NCI-H2081 treated with DMSO at 0.1 percent for 48 hours (cell line): Measurements from ENCODE around the gene NOC4L.

Source experiments
- DNase-seq: peaks from one replicate; lab custom pipeline; 2025; lab: John Stamatoyannopoulos, UW

The NOC4L gene

DNA sequence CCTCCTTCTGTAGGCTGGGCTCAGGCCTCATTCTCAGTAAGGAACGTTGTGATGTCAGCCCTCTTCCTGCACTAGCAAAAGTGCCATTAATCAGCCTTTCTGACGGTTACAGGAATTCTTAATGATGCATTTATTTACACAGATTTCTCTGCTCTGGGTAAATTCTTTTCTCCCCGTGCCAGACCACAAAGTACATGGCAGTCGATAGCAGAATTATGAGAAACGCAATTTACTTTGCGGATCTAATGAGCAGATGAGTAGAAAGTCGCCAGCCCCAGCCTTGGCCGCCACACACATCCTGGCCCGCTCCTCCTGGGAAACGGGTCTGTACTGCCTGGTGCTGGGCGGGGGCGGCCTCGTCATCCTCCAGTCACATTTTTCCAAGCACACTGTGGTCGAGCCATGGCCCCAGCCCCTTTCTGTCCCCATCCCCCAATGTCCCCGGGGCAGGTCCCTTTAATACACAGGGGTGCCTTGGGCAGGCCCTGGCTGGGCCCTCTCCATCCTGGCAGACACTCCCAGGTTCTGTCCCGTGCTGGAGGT lies 25.9 kb downstream of the NOC4L start:
- DNase-seq = no peak

DNA sequence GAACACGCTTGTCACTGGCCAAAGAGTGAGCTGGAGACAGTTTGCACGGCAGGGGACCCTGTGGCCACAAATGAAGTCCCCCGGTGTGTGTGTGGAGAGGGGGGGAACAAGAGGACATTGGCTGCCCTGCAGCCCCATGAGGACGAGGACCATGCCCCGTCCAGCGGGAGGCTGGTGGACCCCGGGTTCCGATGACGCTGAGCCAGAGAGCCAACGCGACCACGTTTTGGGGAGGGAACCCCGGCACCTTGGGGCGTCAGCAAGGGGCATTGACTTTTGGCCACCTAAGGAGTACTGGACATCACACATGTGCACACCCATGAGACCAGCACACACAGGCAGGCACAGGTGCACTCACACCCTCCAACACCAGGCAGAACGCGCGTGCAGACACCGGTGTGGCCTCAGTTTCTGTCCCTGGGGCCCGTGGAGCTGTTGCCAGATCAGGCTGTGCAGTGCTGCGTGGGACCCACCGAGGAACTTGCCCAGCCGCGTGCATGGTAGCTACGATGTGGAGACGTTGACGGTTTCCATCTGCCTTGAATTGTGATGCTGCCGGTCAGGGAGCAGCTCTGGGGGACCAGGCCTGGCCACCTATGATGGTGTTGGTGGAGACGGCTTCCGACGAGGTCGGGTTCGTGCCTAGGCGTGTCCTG lies 26.5 kb downstream of the NOC4L start:
- no peak for DNase-seq

DNA sequence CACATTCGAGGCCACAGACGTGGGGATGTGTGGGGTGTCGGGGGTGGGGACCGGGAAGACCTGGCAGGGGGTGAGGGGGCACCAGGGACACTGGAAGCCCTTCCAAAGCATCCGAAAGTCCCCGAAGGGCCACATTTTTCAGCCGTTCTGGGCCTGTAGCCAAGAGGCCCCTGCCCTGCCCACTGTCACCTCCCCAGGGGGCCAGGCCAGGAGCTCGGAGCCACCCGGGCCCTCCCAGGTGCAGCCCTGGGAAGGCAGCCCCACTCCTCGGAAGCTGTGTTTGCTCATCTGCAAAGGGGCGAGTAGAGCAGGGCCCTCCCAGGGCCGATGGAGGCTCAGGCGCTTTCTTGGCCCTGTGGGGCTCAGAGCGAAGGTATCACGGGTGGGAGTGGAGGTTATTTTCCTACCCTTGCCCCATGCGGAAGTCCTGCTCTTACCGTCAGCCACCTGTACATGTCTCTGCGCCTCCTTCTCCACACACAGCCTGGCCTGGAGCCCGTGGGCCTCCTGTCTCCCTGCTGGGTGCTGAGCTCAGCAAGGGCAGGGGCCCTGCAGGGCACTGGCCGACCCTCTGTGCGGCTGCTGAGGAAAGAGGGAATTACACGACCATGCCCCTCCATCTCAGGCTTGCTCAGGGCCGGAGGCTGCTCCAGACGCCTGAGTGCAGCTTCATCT lies 27.2 kb downstream of the NOC4L start:
- DNase-seq = no peak

DNA sequence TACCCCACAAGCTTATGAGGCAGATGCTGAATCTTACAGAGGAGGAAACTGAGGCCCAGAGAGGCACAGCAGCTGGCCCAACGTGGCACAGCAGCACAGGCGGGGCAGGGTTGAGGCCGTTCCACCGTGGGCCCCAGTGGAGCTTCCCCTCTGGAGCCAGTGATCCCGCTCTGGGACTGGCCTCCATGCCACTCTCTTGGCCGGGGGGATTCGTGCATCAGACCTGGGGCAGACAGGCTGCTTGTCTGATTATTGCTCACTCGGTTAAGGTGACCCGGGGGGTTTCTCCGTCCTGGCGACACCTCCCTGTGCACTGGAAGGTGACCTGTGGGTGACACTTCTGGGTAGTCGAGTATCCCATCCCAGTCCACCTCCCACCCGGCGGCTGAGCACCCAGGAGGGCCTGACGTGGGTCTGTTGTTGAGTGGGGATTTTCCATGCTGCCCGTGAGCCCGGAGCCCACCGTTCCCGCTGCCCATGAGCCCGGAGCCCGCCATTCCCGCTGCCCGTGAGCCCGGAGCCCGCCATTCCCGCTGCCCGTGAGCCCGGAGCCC lies 27.8 kb downstream of the NOC4L start:
- DNase-seq = no peak

DNA sequence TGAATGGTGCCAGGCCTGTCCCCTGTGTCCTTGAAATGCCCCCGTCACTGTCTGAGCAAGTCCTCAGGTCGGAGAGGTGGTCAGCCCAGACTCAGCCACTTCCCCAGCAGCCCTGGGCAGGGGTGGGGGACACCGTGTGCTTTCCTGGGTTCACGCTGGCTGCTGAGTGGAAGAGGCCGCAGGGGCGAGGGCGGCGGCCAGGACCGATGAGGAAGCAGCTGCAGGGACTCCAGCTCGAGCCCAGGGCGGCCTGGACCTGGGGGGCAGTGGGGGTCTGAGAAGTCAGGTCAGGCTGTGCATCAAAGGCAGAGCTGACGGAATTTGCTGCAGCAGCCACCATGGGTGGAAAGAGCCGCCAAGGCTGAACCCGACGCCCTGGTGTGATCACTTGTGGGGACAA lies 28.4 kb downstream of the NOC4L start:
- DNase-seq = no peak

DNA sequence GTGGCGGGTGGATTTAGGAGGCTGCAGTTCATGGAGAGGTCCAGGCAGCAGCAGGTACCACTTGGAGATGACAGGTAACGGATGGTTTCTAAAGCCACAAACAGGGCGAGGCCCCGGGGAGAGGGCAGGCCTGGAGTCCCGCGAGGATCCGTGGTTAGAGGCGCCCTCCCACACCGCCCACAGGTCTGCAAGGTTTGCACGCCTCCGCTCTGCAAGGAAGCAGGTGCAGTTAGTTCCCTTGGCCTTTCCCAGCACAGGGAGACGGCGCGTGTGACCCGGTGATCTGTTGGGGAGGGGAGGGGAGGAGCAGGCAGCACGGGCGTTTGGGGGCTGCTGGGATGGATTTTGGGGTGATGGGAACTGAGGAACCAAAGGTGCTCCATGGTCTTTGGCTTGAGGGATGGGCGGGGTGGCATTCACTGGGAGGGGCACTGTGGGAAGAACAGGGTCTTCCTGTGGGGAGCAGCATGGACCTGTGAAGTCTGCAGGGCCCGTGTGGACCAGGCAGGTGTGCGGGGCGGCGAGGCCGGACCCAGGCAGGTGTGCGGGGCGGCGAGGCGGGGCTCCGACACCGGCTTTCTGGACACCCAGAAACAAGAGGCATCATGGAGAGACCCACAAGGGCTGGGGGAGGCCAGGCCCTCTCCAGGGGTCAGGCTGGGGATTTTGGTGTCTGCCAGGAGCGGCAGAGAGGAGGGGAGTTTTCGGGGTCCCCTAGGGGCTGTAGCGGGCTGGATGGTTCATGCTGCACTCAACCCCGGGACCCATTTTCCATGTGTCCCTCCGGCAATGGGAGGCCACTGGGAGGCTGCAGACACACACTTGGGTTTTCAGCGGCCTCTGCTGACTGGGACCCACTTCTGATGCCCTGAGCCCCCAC lies 29.1 kb downstream of the NOC4L start:
- no peak for DNase-seq

DNA sequence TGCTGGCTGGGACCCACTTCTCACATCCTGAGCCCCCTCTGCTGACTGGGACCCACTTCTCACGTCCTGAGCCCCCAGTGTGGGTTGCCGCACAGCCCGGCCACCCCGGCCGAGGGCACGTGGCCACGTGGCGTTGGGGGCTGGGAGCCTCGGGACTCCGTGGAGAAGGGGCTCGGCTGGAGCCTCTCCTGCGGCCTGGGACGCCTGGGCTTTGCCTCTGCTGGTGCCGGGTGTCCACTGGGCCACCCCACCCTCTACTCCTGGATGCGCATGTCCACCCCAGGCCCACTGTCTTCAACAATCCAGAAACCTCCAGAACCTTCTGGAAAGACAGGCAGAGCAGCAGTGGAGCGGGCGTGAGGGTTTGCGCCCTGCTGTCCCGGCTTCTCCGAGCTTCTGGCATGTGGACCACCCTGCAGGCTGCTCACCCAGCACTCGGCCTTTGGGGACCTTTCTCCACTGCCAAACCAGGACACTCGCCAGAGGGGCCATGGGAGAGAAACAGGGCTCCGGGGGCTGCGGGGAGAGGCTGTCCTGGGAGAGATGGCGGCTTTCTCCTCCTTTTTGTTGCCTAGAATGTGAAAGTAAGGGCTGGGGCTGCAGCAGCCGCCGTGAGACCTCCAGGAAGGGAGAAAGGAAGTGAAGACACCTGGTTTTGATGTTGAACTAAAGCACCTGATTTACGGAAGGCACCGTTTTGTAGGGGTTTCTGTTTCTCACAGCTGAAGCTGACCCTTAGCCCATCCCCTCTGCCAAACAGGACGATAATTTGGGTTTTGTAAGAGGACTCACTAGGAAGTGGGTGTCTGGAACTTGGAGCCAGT lies 30.0 kb downstream of the NOC4L start:
- DNase-seq = no peak

DNA sequence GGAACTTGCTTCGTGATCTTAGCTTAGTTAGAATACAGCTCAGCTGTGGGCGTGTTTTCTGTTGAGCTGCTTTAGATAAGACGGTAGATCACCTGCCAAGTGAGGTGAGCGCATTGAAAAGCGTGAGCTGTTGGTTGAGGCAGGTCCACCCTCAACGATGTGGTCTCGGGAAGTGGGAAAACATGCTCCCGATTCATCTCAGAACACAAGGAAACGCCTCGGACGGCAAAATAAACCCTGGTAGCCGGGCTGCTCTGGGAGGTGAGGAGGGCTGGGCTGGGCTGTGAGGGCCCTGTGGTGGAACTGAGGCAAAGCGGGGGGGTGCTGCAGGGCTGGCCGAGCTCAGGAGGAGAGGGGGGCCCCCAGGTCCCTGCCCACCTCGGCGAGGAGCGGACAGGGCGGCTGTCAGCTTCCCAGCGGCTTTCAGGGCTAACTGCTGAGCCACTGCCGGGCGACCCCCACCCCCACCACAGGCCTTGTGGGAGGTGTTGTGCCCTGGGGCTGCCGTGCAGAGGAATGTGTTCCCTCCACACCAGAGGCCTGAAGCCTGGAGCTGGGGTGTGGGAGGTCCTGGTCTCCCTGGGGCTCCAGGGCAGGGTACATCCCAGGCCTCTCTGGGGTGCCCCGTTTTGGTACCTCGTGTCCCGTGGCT lies 30.7 kb downstream of the NOC4L start:
- no peak for DNase-seq

DNA sequence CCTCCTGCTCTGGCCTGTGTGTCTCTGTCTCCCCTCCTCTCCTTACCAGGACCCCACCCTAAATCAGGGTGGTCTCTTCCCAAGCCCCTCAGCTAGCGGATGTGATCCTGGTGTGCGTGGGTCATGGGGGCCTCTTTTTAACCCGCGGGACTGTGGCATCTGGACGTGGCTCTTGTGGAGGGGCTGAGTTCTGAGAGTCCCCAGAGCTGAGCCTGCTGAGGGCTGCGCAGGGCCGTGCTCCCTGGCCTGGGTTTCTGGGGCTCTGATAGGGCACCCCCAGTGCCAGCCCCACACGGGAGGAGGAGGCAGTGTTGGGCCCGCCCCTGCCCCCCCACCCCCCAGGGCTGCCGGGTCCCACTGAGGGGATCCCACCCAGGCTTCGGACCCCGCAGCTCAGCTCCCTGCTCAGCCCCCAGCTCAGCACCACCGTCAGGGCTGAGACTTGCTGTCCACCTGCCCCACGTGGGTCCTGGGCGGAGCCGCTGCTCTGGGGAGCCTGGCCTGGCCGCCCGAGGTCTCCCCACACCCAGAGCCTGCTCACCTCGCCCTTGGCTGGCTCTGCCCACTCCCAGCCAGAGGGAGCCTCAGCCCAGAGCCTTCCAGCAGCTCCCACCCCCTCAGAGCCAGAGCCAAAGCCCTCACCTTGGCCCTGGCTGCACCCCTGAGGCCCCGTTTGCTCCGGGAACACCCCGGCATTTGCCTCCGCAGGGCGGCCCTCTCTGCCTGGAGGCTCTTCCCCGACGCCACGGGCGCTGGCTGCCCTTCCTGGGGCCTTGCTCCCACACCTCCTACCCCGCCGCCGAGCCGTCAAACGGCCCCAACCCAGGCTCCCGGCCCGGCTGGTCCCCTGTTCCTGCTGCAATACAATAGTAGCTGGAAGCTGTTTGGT lies 31.5 kb downstream of the NOC4L start:
- no peak for DNase-seq

DNA sequence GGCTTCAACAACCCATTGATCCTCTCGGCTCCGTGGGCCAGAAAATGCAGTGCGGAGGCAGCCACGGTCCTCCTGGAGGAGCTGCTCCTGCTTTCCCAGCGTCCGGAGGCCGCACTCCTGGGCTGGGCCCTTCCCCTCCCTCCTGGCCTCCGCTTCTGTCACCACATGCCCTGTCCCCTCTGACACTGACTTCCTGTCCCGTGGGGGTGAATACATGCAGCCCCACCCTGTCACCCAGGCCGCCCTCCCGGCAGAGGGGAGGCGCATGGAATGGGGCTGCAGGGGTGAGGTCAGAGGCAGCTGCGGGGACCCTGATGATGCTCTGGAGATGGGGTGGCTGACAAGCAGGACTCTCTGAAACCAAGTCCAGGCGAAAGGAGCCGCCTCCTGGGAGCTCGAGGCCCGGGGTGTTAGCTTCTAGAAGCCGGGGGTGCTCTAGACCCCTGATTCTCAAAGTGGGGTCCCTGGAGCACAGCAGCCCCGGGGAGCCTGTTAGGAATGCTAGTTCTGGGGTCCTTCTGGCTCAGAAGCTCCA lies 32.2 kb downstream of the NOC4L start:
- no peak for DNase-seq

DNA sequence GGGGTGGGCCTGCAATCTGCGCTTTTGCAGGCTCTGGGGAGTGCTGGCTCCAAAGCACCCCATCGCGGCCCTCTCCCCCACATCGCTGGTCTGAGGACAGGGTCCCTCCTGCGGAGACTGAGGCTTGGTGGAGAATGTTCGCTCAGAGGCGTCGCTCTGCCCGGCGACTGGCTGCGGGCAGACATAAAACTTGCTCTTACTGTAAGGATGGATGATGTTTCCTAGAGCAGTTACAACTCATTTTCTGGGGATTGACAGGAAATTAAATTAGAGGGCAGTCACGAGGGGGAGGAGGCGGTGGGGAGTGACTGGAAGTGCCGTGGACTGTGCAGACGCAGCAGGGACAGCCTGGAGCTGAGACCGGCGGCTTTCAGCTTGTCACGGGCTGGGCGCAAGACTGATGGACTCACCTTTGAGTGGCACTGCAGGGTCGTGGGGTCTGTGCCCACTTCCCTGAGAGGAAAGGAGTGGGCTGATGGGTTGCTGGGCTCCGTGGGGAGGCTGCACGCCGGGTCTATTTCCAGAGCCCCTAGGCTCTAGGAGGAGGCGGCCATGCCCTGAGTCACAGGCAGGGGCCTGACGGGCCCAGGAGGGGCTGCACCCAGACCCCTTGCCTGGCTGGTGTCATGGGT lies 32.8 kb downstream of the NOC4L start:
- DNase-seq = no peak

DNA sequence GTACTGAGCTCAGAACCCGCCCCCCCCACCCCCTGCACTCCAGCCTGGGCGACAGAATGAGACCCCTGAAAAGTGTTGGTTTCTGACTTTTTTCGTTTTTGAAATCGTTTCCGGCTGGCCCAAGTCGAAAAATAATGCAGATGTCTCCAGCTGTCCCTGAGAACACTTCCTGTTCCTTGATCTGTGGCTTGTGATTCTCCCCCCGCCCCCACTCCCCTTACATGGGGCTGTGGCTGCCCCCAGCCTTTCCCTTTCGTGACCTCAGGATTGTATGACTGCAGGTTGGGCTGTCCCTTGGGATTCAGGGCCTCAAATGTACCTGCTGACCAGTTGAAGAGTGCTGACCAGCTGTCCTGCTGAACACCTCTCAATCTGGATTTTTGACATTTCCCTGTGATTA lies 34.1 kb downstream of the NOC4L start:
- no peak for DNase-seq

DNA sequence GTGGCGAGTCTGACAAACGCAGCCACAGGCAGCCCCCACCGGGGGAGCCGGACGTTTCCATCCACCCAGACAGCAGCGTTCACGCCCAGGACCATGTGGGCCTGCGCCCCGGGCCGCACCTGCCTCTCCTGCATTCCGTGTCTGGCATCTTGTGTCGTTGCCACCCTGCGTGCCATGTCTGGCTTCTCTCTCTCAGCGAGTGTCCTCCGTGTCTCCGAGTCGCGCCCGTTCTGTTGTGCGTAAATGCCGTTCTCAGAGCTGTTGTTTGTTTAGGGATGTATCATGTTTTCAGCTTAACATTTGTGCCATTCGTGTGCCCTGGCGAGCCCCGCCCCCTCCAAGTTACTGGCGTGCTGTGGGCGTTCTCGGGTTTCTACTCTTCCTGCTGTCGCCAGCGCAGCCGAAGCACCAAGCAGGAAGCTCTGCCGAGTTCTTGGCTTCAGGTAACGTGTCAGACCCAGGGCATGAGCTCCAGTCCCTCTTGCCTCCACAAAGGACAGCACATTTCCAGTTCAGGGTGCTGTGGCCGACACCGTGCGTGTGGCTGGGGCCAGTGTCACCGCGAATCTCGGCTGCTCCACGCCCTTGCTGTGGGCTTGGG lies 34.6 kb downstream of the NOC4L start:
- no peak for DNase-seq

DNA sequence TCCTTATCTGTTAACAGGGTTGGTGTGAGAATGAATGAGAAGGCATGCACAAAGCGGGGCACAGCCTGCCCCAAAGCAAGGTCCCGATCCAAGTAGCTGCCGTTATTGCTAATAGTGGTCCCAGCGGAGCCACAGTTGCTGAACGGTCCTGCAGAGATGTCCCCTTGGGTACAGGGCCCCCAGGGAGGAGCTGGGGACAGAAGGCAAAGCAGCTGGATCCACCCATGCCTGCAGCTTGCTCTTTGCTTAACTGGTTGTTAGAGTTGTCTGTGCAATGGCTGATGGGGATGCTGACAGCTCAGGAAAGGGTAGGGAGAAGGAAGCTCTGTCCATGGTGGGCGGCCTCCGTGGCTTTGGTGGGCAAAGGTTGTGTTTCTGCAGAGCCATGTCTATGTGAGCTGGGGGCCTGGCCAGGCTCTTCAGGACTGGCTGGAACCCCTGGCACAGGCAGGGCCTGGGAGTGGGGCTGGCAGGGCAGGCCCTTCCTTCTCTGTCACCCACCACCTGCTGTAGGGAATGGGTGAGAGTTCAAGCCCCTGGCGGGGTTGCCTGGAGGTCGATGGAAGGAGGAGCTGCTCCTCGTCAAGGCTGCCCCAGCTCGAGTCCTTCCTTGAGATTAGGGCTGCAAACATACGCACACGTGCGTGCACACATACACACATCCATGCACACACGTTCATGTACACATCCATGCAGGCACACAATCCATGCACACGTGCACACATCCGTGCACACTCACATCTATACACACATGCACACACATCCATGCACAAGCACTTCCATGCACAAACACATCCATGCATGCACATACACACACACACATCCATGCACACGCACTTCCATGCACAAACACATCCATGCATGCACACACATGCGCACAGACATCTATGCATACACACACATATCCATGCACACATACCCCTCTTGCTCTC lies 35.4 kb downstream of the NOC4L start:
- no peak for DNase-seq

DNA sequence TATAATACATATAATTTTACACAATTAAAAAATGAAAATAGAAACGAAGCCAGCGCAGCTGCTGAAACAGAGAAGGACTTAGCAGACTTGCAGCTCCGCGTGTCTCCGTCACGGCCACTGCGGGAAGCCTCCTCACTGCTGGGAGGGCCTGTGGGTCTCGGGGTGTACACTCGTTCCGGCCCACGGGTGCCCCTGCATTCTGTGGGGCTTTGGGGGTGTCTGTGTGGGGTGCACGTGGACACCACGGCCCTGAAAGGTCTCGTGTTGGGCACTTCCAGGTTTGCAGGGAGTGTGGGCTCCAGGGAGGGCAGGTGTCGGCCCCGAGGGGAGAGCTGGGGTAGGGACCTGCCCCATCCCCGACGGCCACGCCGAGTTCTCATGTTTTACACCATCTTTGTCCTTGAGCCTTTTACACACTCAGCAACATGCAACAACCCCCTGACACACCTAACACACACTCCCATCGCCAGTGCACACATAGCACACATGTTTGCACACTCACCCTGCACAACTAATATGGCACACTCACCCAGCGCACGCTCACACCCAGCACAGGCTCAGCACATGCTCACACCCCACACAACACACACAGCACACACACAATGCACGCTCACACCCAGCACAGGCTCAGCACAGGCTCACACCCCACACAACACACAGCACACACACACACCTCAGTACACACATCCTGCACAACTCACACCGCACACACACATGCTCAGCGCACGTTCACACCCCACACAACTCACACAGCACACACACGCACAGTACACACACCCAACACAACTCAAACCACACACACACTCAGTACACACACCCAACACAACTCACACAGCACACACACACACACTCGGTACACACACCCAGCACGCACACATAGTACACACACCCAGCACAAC lies 36.6 kb downstream of the NOC4L start:
- DNase-seq = no peak

DNA sequence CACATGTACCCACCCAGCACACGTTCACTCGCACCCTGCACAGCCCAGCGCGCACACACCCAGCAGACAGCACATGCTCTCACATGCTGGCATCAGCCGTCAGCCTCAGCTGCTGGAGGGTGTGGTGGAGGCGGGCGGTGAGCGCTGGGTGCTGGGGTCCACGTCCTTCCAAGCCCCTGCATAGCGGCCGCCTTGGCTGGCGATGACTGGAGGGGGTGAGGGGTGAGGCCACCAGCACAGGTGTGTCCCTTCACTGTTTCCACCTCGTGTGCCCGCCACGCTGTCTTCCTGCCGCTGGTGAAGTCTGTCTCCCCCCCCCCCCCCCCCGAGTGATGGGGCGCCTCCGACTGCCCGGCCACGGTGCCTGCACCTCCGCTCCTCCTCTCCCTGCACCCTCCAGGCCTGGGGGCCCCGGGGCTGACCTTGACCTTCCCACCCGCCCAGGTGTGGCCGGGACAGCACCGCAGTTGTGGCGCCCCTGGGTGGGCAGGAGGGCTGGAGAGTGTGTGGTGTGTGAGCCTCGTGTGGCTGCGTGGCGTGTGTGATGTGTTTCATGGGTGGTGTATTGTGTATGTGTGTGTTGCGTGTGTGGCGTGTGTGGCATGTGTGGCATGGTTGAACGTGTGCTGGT lies 37.4 kb downstream of the NOC4L start:
- DNase-seq = no peak
